Tibial nerve (tissue), 4 donors: ENCODE measurements around the gene MFSD11.

Experiments used
- EP300 ChIP-seq, 2 donors: sonication (generic); formaldehyde crosslinking; IDR thresholded peaks; one replicate each; pipeline ENCODE4 v1.6.1; 2017; ENCODE audit warnings: antibody characterized with exemption in 2 of 2, mild to moderate bottlenecking in 1 of 2
- TF ChIP-seq, protein P1 (sequence below), 5 experiments: fragments of 200-600 bp in 3 of 5; fragments of 450-650 bp in 2 of 5; sonication (generic) in 3 of 5; IDR thresholded peaks; one replicate each; pipeline ENCODE4 v1.5.1; 2016 to 2019; ENCODE audit warnings: antibody characterized with exemption in 5 of 5, mild to moderate bottlenecking in 3 of 5, moderate library complexity in 2 of 5

DNA sequence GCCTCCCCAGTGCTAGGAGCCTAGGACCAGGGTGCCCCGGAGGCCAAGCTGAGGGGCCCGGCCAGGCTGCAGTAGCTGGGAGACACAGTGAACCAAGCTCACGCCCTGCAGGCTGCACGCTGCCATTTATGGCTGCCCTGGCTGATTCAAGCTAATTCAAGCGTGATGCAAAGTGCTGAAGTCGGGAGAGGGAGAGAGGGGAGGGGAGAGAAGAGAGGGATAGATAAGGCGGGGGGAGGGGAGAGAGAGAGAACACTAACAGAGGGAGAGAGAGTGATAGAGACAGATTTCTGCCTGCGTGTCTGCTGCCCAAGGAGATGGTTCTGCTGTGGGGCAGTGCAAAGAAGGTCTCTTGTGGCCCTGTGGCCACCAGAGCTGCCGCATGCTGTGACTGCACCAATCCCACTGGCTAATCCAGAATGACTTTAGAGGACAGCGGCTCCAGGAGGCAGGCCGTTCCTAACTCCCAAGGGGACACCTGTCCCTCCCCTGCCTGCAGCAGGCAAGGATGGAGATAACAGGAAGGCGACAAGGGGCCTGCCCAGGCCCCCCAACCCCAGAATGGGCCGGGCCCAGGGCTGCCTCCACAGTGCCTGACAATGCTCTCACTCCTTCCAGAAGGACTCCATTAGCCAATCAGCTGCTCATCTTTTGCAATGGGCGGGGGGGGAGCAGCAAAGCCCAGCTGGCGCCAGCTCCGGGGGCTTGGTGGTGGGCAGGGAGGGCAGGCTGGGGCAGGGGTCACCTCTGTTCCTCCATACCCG, 40.0 kb upstream of the MFSD11 start:
- TF ChIP-seq, protein P1, sequence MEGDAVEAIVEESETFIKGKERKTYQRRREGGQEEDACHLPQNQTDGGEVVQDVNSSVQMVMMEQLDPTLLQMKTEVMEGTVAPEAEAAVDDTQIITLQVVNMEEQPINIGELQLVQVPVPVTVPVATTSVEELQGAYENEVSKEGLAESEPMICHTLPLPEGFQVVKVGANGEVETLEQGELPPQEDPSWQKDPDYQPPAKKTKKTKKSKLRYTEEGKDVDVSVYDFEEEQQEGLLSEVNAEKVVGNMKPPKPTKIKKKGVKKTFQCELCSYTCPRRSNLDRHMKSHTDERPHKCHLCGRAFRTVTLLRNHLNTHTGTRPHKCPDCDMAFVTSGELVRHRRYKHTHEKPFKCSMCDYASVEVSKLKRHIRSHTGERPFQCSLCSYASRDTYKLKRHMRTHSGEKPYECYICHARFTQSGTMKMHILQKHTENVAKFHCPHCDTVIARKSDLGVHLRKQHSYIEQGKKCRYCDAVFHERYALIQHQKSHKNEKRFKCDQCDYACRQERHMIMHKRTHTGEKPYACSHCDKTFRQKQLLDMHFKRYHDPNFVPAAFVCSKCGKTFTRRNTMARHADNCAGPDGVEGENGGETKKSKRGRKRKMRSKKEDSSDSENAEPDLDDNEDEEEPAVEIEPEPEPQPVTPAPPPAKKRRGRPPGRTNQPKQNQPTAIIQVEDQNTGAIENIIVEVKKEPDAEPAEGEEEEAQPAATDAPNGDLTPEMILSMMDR (IDR thresholded peaks at IDR 0.05): no peak
- no peak for TF ChIP-seq EP300 (IDR thresholded peaks at IDR 0.05)
